ENCODE measurements around the gene COG5.
"Not testable (repeated sequence)": the region's sequence is repeated elsewhere in the genome, so short reads cannot be mapped to it uniquely, and the experiment has no call there.

The COG5 gene

GRCh38 chr7:107170051-107170915 is 393.4 kb downstream of the COG5 start:
- no peak for DNase-seq

GRCh38 chr7:107169120-107170050 is 394.3 kb downstream of the COG5 start:
- DNase-seq: peak; percentile 83

- DNase-seq: peak; percentile 99
Observed at GRCh38 chr7:107168233-107169119, 395.2 kb downstream of the COG5 start, which contains the start of gene HBP1. Gene HBP1 (plus strand): TSS chr7:107169003. CDS start chr7:107179894, 10,891 bp downstream.

- DNase-seq: peak; percentile 57
Observed at GRCh38 chr7:107167483-107168232, 396.1 kb downstream of the COG5 start.

- no peak for DNase-seq
Observed at GRCh38 chr7:107166736-107167426, 396.8 kb downstream of the COG5 start.

- DNase-seq: no peak
Observed at GRCh38 chr7:107165341-107165740, 398.4 kb downstream of the COG5 start.

- DNase-seq: no peak
Observed at GRCh38 chr7:107164092-107164491, 399.6 kb downstream of the COG5 start.

GRCh38 chr7:107162475-107162874 is 401.2 kb downstream of the COG5 start:
- no peak for DNase-seq

GRCh38 chr7:107161415-107161814 is 402.3 kb downstream of the COG5 start:
- no peak for DNase-seq

GRCh38 chr7:107160389-107160788 is 403.3 kb downstream of the COG5 start:
- DNase-seq: no peak

- no peak for DNase-seq
Observed at GRCh38 chr7:107158028-107158427, 405.7 kb downstream of the COG5 start.

- DNase-seq: no peak
Observed at GRCh38 chr7:107157091-107157490, 406.6 kb downstream of the COG5 start.

- DNase-seq: not testable (repeated sequence)
Observed at GRCh38 chr7:107155726-107156125, 408.0 kb downstream of the COG5 start.

- DNase-seq: no peak
Observed at GRCh38 chr7:107154826-107155225, 408.9 kb downstream of the COG5 start.

GRCh38 chr7:107152011-107152410 is 411.7 kb downstream of the COG5 start:
- no peak for DNase-seq

Data from NCI-H2171 treated with DMSO at 0.1 percent for 48 hours (cell line).